GM23248 (cell line): ENCODE data around the gene KLHDC4. TPM values are rescaled to one million over a fixed set of nuclear protein-coding genes. Genes with fewer than 3 reads are reported as not detected.
A peak's percentile ranks its signal among the peaks of the same experiment; 100 is the strongest.

Source experiments
- DNase-seq: peaks from one replicate; pipeline ENCODE4 v3.0.0-alpha.2; 2015
- H2AFZ ChIP-seq: fragments of 200-600 bp; sonication (generic); 2 replicates; pipeline ENCODE4 v1.6.1; 2016; ENCODE audit warnings: antibody characterized with exemption
- H3F3A ChIP-seq: fragments of 200-600 bp; sonication (generic); 2 replicates; pipeline ENCODE4 v1.6.1; 2016; ENCODE audit warnings: mild to moderate bottlenecking, antibody characterized with exemption, mixed run types; ENCODE audit not compliant: insufficient read depth
- H3K27ac ChIP-seq: fragments of 200-600 bp; sonication (generic); 2 replicates; pipeline ENCODE4 v1.5.1; 2016; ENCODE audit warnings: mild to moderate bottlenecking
- H3K27me3 ChIP-seq: fragments of 200-600 bp; sonication (generic); replicated peaks from 2 replicates; pipeline ENCODE4 v1.6.1; 2016; ENCODE audit warnings: mild to moderate bottlenecking; ENCODE audit not compliant: insufficient read depth
- H3K36me3 ChIP-seq: fragments of 200-600 bp; sonication (generic); 2 replicates; pipeline ENCODE4 v1.6.1; 2016; ENCODE audit warnings: low read depth, mild to moderate bottlenecking
- H3K4me1 ChIP-seq: fragments of 200-600 bp; sonication (generic); 2 replicates; pipeline ENCODE4 v1.6.1; 2016; ENCODE audit warnings: mild to moderate bottlenecking; ENCODE audit not compliant: insufficient read depth
- H3K4me2 ChIP-seq: fragments of 200-600 bp; sonication (generic); one replicate; pipeline ENCODE4 v1.6.1; 2016; ENCODE audit warnings: mild to moderate bottlenecking; ENCODE audit not compliant: unreplicated experiment
- H3K4me3 ChIP-seq: fragments of 200-600 bp; sonication (generic); 2 replicates; pipeline ENCODE4 v1.5.1; 2016; ENCODE audit warnings: mild to moderate bottlenecking
- H3K79me2 ChIP-seq: fragments of 200-600 bp; sonication (generic); 2 replicates; pipeline ENCODE4 v1.6.1; 2016; ENCODE audit warnings: mild to moderate bottlenecking; ENCODE audit not compliant: insufficient read depth
- H3K9ac ChIP-seq: fragments of 200-600 bp; sonication (generic); 2 replicates; pipeline ENCODE4 v1.6.1; 2016; ENCODE audit warnings: mild to moderate bottlenecking
- H3K9me2 ChIP-seq: fragments of 200-600 bp; sonication (generic); 2 replicates; pipeline ENCODE4 v1.6.1; 2016; ENCODE audit warnings: mixed run types, mild to moderate bottlenecking, moderate library complexity; ENCODE audit not compliant: insufficient read depth
- H3K9me3 ChIP-seq: fragments of 200-600 bp; sonication (generic); one replicate; pipeline ENCODE4 v1.6.1; 2017; ENCODE audit warnings: low read depth
- H4K20me1 ChIP-seq: fragments of 200-600 bp; sonication (generic); 2 replicates; pipeline ENCODE4 v1.6.0; 2016; ENCODE audit not compliant: insufficient read depth
- EZH2 ChIP-seq: fragments of 200-600 bp; sonication (generic); IDR thresholded peaks from 2 replicates; pipeline ENCODE4 v1.6.1; 2018; ENCODE audit warnings: antibody characterized with exemption, mild to moderate bottlenecking; ENCODE audit not compliant: insufficient read depth, poor library complexity, severe bottlenecking
- EZH2phosphoT487 ChIP-seq: fragments of 200-600 bp; sonication (generic); IDR thresholded peaks from 2 replicates; pipeline ENCODE4 v1.6.1; 2018; ENCODE audit warnings: antibody characterized with exemption, moderate library complexity, mild to moderate bottlenecking, low read depth; ENCODE audit not compliant: insufficient read depth
- WGBS, 2 experiments: methylation state at CpG; one replicate each; pipeline ENCODE4 v1.1.6; 2015 to 2017; ENCODE audit warnings: low lambda C conversion rate in 2 of 2, low coverage in 1 of 2; ENCODE audit errors: missing lambda C conversion rate in 2 of 2; 5-methylcytosine and 5-hydroxymethylcytosine counted together
- in situ Hi-C: fragments of 300-500 bp; cut with MboI; formaldehyde crosslinking; loops from 2 replicates; pipeline ENCODE4 v1.15.0; 2020
- polyA plus RNA-seq: library from polyadenylated mRNA; unstranded; fragments of >200 nt; fragmentation: Nextera tagmentation; extraction: Ambion mirVana; gene quantifications from 2 replicates; pipeline ENCODE4 v1.2.1, GENCODE V29; 2016
- total RNA-seq: library from RNA; depleted of rRNA; stranded (reverse); fragments of >200 nt; shearing (Covaris generic); gene quantifications from 2 replicates; pipeline ENCODE4 v1.2.3, GENCODE V29; 2014

The KLHDC4 gene
- total and polyA plus RNA-seq, 2 experiments from 2014 or later = 8.8 to 9.4 TPM

DNA sequence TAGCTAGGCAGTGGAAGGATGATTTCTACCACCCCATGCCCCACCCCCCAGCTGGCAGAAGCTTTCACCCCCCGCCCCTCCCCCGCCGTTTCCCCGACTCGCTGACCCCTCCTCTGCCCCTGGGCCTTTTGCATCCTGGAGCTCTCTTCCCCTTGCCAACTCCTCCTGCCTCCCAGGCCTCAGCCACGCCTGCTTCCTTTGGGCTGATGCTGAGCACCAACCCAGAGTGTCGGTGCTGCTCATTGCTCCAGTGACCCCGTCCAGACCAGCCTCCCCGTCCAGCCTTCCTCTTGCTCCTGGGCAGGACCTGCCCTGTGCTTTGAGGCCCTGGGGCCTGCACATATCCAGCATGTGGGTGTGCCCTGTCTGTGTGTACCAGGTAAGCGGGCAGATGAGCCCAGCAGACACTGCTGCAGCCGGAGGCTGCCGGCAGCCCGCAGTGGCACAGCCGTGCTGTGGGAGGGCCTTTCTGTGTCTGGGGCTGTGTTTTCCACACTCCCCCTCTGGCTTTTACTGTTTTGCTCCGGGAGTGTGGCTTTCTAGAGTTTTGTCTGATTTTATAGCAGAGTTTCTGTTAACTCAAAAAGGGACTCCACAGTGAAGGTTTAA is 90.6 kb downstream of the KLHDC4 start:
- no peak overlapping the region for H3K9ac ChIP-seq
- 0 out of 2 replicates have a peak, but pooled peaks cover 3% of the 10 kb centered on the region for H3K27me3 ChIP-seq
- TF ChIP-seq EZH2phosphoT487 (no peak), EZH2 (no peak)
- H3K4me2 ChIP-seq = no peak overlapping the region
- in situ Hi-C loops = no loop called here
- H3K36me3 ChIP-seq = no peaks in the 10 kb centered on the region
- H3K27ac ChIP-seq = no peak overlapping the region
- H2AFZ ChIP-seq = no peak overlapping the region
- whole genome bisulfite sequencing, 2 experiments = 26% methylated on average over 14 to 15 of the region's 15 CpGs
- no peaks in the 10 kb centered on the region for H3K9me3 ChIP-seq
- no peaks in the 10 kb centered on the region for H3K4me1 ChIP-seq
- H3K4me3 ChIP-seq = no peak overlapping the region
- no peaks in the 10 kb centered on the region for H3K9me2 ChIP-seq
- H3F3A ChIP-seq = no peaks in the 10 kb centered on the region
- no peak for DNase-seq
- no peaks in the 10 kb centered on the region for H3K79me2 ChIP-seq
- H4K20me1 ChIP-seq = no peaks in the 10 kb centered on the region

DNA sequence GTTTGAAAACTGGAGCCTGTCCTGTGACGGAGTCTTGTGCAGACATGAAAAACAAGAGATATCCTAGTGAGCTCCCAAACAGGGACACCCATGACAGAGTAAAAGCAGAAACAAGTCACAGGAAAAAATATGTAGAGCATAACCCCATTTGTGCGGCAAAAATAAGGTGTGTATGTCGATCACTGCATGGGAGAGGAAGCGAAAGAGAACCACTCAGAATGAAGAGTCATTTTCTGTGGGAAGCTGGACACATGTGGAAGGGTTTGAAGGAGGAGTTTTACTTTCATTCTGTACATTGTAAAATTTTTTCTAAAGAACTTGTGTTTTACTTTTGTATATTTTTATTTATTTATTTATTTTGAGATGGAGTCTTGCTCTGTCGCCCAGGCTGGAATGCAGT is 91.4 kb downstream of the KLHDC4 start:
- Histone ChIP-seq H3K4me1 (no peaks in the 10 kb centered on the region), H2AFZ (no peak overlapping the region), H3K4me3 (no peak overlapping the region), H3K79me2 (no peaks in the 10 kb centered on the region), H3K9ac (no peak overlapping the region), H3K27ac (no peak overlapping the region), H3K9me2 (no peaks in the 10 kb centered on the region), H3F3A (no peaks in the 10 kb centered on the region), H3K4me2 (no peak overlapping the region), H4K20me1 (no peaks in the 10 kb centered on the region), H3K36me3 (no peaks in the 10 kb centered on the region), H3K9me3 (no peaks in the 10 kb centered on the region), H3K27me3 (0 out of 2 replicates have a peak, but pooled peaks cover 3% of the 10 kb centered on the region)
- in situ Hi-C loops = no loop called here
- no peak for DNase-seq
- no peak for TF ChIP-seq EZH2phosphoT487
- TF ChIP-seq EZH2 = no peak
- 89 to 91% methylated on average over 5 of the region's 5 CpGs for WGBS, 2 experiments

DNA sequence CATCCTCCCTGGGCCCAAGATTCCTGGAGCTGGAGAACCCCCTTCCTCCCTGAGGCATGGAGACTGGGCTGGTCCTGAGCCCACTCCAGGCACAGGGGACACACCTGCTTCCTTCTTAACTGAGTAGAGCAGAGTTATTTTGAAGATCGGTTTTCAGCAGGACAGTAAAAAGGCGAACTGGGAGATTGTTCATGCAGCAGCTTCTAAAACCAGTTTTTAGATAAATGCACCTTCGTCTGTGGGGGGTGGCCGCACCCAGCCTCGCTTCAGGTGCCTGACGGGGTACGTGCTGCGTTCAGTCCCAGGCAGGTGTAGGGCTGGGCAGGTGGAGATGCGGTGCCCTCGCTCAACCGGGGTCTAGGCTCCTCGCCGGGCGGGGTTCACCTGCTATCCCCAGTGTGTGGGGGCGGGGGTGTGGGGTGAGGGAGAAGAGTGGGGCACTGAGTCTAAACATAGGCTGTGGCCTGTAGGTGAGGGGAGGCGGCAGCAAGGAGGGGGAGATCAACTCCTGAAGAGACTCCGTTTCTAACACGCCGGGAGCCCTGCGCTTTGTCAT is 94.0 kb downstream of the KLHDC4 start:
- Histone ChIP-seq H3K9ac (no peak overlapping the region), H3K27ac (no peak overlapping the region), H4K20me1 (no peaks in the 10 kb centered on the region), H3K4me2 (no peak overlapping the region), H3K36me3 (no peaks in the 10 kb centered on the region), H3K79me2 (no peaks in the 10 kb centered on the region), H3K4me3 (no peak overlapping the region), H2AFZ (no peak overlapping the region), H3K9me2 (no peaks in the 10 kb centered on the region), H3F3A (no peaks in the 10 kb centered on the region), H3K4me1 (no peaks in the 10 kb centered on the region), H3K9me3 (no peaks in the 10 kb centered on the region), H3K27me3 (peaks cover 13% of the 10 kb centered on the region; the same call in 1 of the 2 replicates)
- in situ Hi-C loops = no loop called here
- TF ChIP-seq EZH2 (no peak), EZH2phosphoT487 (no peak)
- no peak for DNase-seq
- WGBS, 2 experiments = 80 to 81% methylated on average over 19 to 20 of the region's 20 CpGs

DNA sequence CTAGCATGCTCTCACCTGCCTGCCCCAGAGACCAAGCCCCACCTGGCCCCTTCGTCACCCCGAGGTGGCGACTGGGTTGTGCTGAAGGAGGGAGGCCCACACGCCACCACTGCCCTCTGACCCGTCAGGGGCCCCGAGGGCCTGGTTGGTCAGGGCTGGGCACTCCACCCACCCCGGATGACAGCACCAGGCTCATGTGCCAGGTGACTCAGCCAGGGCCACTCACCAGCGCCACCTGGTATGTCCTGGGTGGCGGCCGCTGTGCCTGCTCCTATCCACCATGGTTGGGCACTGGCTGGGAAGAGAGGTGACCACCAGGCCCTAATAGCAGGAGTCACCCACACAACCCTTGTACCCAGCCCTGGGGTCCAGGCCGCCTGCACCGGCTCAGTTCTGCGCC is 94.6 kb downstream of the KLHDC4 start:
- H3K4me3 ChIP-seq = no peak overlapping the region
- H3K4me1 ChIP-seq = no peaks in the 10 kb centered on the region
- H3K4me2 ChIP-seq = no peak overlapping the region
- no peaks in the 10 kb centered on the region for H3F3A ChIP-seq
- H3K27me3 ChIP-seq = peaks cover 10% of the 10 kb centered on the region; the same call in 1 of the 2 replicates
- H3K79me2 ChIP-seq = no peaks in the 10 kb centered on the region
- no peak overlapping the region for H3K9ac ChIP-seq
- H3K9me3 ChIP-seq = no peaks in the 10 kb centered on the region
- H3K9me2 ChIP-seq = no peaks in the 10 kb centered on the region
- H4K20me1 ChIP-seq = no peaks in the 10 kb centered on the region
- no peak overlapping the region for H2AFZ ChIP-seq
- in situ Hi-C loops = no loop called here
- 79 to 84% methylated on average over 10 to 13 of the region's 13 CpGs for WGBS, 2 experiments
- DNase-seq = peak; percentile 20
- TF ChIP-seq EZH2 = no peak
- TF ChIP-seq EZH2phosphoT487 = no peak
- H3K27ac ChIP-seq = no peak overlapping the region
- H3K36me3 ChIP-seq = no peaks in the 10 kb centered on the region
